GM23248 (cell line): ENCODE data around the gene AMER1. TPM values are rescaled to one million over a fixed set of nuclear protein-coding genes. Genes with fewer than 3 reads are reported as not detected.

Experiments
- DNase-seq: peaks from one replicate; pipeline ENCODE4 v3.0.0-alpha.2; 2015
- H2AFZ ChIP-seq: fragments of 200-600 bp; sonication (generic); 2 replicates; pipeline ENCODE4 v1.6.1; 2016; ENCODE audit warnings: antibody characterized with exemption
- H3F3A ChIP-seq: fragments of 200-600 bp; sonication (generic); 2 replicates; pipeline ENCODE4 v1.6.1; 2016; ENCODE audit warnings: mild to moderate bottlenecking, antibody characterized with exemption, mixed run types; ENCODE audit not compliant: insufficient read depth
- H3K27ac ChIP-seq: fragments of 200-600 bp; sonication (generic); 2 replicates; pipeline ENCODE4 v1.5.1; 2016; ENCODE audit warnings: mild to moderate bottlenecking
- H3K27me3 ChIP-seq: fragments of 200-600 bp; sonication (generic); replicated peaks from 2 replicates; pipeline ENCODE4 v1.6.1; 2016; ENCODE audit warnings: mild to moderate bottlenecking; ENCODE audit not compliant: insufficient read depth
- H3K36me3 ChIP-seq: fragments of 200-600 bp; sonication (generic); 2 replicates; pipeline ENCODE4 v1.6.1; 2016; ENCODE audit warnings: low read depth, mild to moderate bottlenecking
- H3K4me1 ChIP-seq: fragments of 200-600 bp; sonication (generic); 2 replicates; pipeline ENCODE4 v1.6.1; 2016; ENCODE audit warnings: mild to moderate bottlenecking; ENCODE audit not compliant: insufficient read depth
- H3K4me2 ChIP-seq: fragments of 200-600 bp; sonication (generic); one replicate; pipeline ENCODE4 v1.6.1; 2016; ENCODE audit warnings: mild to moderate bottlenecking; ENCODE audit not compliant: unreplicated experiment
- H3K4me3 ChIP-seq: fragments of 200-600 bp; sonication (generic); 2 replicates; pipeline ENCODE4 v1.5.1; 2016; ENCODE audit warnings: mild to moderate bottlenecking
- H3K79me2 ChIP-seq: fragments of 200-600 bp; sonication (generic); 2 replicates; pipeline ENCODE4 v1.6.1; 2016; ENCODE audit warnings: mild to moderate bottlenecking; ENCODE audit not compliant: insufficient read depth
- H3K9ac ChIP-seq: fragments of 200-600 bp; sonication (generic); 2 replicates; pipeline ENCODE4 v1.6.1; 2016; ENCODE audit warnings: mild to moderate bottlenecking
- H3K9me2 ChIP-seq: fragments of 200-600 bp; sonication (generic); 2 replicates; pipeline ENCODE4 v1.6.1; 2016; ENCODE audit warnings: mixed run types, mild to moderate bottlenecking, moderate library complexity; ENCODE audit not compliant: insufficient read depth
- H3K9me3 ChIP-seq: fragments of 200-600 bp; sonication (generic); one replicate; pipeline ENCODE4 v1.6.1; 2017; ENCODE audit warnings: low read depth
- H4K20me1 ChIP-seq: fragments of 200-600 bp; sonication (generic); 2 replicates; pipeline ENCODE4 v1.6.0; 2016; ENCODE audit not compliant: insufficient read depth
- EZH2 ChIP-seq: fragments of 200-600 bp; sonication (generic); IDR thresholded peaks from 2 replicates; pipeline ENCODE4 v1.6.1; 2018; ENCODE audit warnings: antibody characterized with exemption, mild to moderate bottlenecking; ENCODE audit not compliant: insufficient read depth, poor library complexity, severe bottlenecking
- EZH2phosphoT487 ChIP-seq: fragments of 200-600 bp; sonication (generic); IDR thresholded peaks from 2 replicates; pipeline ENCODE4 v1.6.1; 2018; ENCODE audit warnings: antibody characterized with exemption, moderate library complexity, mild to moderate bottlenecking, low read depth; ENCODE audit not compliant: insufficient read depth
- WGBS, 2 experiments: methylation state at CpG; one replicate each; pipeline ENCODE4 v1.1.6; 2015 to 2017; ENCODE audit warnings: low lambda C conversion rate in 2 of 2, low coverage in 1 of 2; ENCODE audit errors: missing lambda C conversion rate in 2 of 2; 5-methylcytosine and 5-hydroxymethylcytosine counted together
- in situ Hi-C: fragments of 300-500 bp; cut with MboI; formaldehyde crosslinking; loops from 2 replicates; pipeline ENCODE4 v1.15.0; 2020
- polyA plus RNA-seq: library from polyadenylated mRNA; unstranded; fragments of >200 nt; fragmentation: Nextera tagmentation; extraction: Ambion mirVana; gene quantifications from 2 replicates; pipeline ENCODE4 v1.2.1, GENCODE V29; 2016
- total RNA-seq: library from RNA; depleted of rRNA; stranded (reverse); fragments of >200 nt; shearing (Covaris generic); gene quantifications from 2 replicates; pipeline ENCODE4 v1.2.3, GENCODE V29; 2014

The AMER1 gene
- total and polyA plus RNA-seq, 2 experiments from 2014 or later, result 0.05 to 1.9 TPM

GRCh38 chrX:64206556-64207162 is 1.2 kb upstream of the AMER1 start:
- Histone ChIP-seq H3K36me3 (no peaks in the 10 kb centered on the region), H3K4me2 (peak overlapping the region; percentile 93), H3K4me1 (peaks cover 18% of the 10 kb centered on the region), H3K9me3 (no peaks in the 10 kb centered on the region), H3K9ac (peak overlapping the region; percentile 95), H3K9me2 (no peaks in the 10 kb centered on the region), H3K27ac (peak overlapping the region; percentile 88), H3F3A (no peaks in the 10 kb centered on the region), H3K27me3 (no peaks in the 10 kb centered on the region), H3K4me3 (peak overlapping the region; percentile 96), H4K20me1 (no peaks in the 10 kb centered on the region), H3K79me2 (no peaks in the 10 kb centered on the region), H2AFZ (peak overlapping the region; percentile 95)
- 18 to 45% methylated on average over 2 to 3 of the region's 5 CpGs for WGBS, 2 experiments
- in situ Hi-C loops, result no loop called here
- peak; percentile 16 for DNase-seq
- TF ChIP-seq EZH2, result no peak

- H3F3A ChIP-seq, result no peaks in the 10 kb centered on the region
- no peaks in the 10 kb centered on the region for H3K36me3 ChIP-seq
- WGBS, 2 experiments, result 2% methylated on average over 26 to 32 of the region's 45 CpGs
These were observed 410 bp upstream of the AMER1 start for GRCh38 chrX:64205735-64206501.

DNA sequence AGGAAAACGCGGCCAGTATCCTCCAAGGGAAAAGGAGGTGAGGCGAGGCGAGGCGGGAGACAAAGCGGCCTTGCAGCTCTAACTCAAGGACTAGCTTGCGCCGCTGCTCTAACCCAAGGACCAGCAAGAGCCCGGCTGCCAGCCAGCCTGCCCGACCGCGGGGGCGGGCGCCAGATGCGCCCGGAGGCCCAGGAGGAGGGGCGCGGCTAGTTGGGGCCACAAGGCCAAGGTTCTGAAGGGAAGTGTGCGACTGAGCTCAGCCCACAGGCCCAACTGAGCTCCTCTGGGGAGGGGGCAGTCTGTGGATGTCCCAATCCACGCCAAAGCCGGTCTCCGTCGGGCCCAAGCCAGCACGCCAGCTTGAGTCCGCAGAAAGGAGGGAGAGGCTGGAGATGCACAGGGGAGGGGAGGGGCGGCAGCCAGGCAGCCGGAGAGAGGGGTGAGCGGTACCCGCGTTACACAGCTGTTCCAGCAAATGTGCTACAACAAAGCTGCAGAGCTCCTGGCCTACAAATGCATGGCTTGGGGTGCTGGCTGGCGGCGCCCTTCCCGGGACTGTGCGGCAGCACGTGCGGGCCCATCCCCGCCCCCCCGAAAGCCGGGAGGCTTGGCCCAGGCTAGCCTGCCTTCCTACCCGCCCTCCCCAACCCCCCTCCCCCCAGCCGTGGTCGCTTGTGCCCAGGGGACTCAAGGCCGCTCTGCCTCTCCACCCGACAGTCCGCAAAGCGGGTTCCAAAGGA is 637 bp downstream of the AMER1 start:
- no peaks in the 10 kb centered on the region for H3K36me3 ChIP-seq
- peak overlapping the region; percentile 95 for H3K9ac ChIP-seq
- in situ Hi-C loops, result no loop called here
- peak overlapping the region; percentile 93 for H3K4me2 ChIP-seq
- H3K9me2 ChIP-seq, result no peaks in the 10 kb centered on the region
- H3K27me3 ChIP-seq, result no peaks in the 10 kb centered on the region
- H3K4me1 ChIP-seq, result peaks cover 18% of the 10 kb centered on the region
- H3K79me2 ChIP-seq, result no peaks in the 10 kb centered on the region
- no peak for TF ChIP-seq EZH2phosphoT487
- no peak for TF ChIP-seq EZH2
- no peaks in the 10 kb centered on the region for H4K20me1 ChIP-seq
- H3F3A ChIP-seq, result no peaks in the 10 kb centered on the region
- 1 to 2% methylated on average over 17 to 22 of the region's 46 CpGs for WGBS, 2 experiments
- DNase-seq, result peak; percentile 71
- H3K4me3 ChIP-seq, result peak overlapping the region; percentile 96
- peak overlapping the region; percentile 88 for H3K27ac ChIP-seq
- peak overlapping the region; percentile 95 for H2AFZ ChIP-seq
- no peaks in the 10 kb centered on the region for H3K9me3 ChIP-seq

More at GRCh38 chrX:64205735-64206501, 410 bp upstream of the AMER1 start:
- Histone ChIP-seq H4K20me1 (no peaks in the 10 kb centered on the region), H3K9ac (peak overlapping the region; percentile 95), H3K9me2 (no peaks in the 10 kb centered on the region), H3K79me2 (no peaks in the 10 kb centered on the region), H3K27me3 (no peaks in the 10 kb centered on the region), H3K9me3 (no peaks in the 10 kb centered on the region), H3K27ac (peak overlapping the region; percentile 88), H3K4me2 (peak overlapping the region; percentile 93), H3K4me3 (peak overlapping the region; percentile 96), H3K4me1 (peaks cover 18% of the 10 kb centered on the region), H2AFZ (peak overlapping the region; percentile 95)
- in situ Hi-C loops, result no loop called here
- no peak for TF ChIP-seq EZH2phosphoT487
- peak; percentile 91 for DNase-seq

DNA sequence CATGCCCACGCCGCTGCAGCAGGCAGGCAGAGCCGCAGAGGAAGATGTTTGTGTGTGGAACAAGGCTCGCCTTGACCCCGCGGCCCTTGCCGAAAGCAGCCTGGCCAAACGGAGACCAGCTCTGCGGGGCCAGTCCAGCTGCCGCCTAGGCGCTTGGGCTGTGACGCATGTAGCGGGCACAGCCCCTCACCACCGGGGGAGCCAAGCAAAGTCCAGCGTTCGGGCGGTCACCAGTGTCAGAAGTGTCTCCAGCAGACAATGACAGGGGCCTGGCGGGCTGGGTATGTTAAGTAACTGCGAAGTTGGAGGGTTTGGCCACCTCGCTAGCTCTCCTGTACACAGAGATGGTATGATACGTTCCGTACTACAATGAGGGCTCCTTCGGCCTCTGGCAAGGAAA is 1.3 kb downstream of the AMER1 start:
- Histone ChIP-seq H3F3A (no peaks in the 10 kb centered on the region), H4K20me1 (no peaks in the 10 kb centered on the region), H3K4me1 (peaks cover 18% of the 10 kb centered on the region), H3K36me3 (no peaks in the 10 kb centered on the region), H3K79me2 (no peaks in the 10 kb centered on the region), H3K27me3 (no peaks in the 10 kb centered on the region), H3K4me2 (peak overlapping the region; percentile 93), H3K9ac (peak overlapping the region; percentile 95), H3K27ac (peak overlapping the region; percentile 88), H3K9me2 (no peaks in the 10 kb centered on the region), H3K9me3 (no peaks in the 10 kb centered on the region), H2AFZ (peak overlapping the region; percentile 89), H3K4me3 (peak overlapping the region; percentile 96)
- TF ChIP-seq EZH2phosphoT487 (no peak), EZH2 (no peak)
- DNase-seq, result peak; percentile 46
- 0 to 3% methylated on average over 8 to 21 of the region's 23 CpGs for WGBS, 2 experiments
- in situ Hi-C loops, result no loop called here
